K562 (cell line): ENCODE data around the gene ZNF48. TPM values are rescaled to one million over a fixed set of nuclear protein-coding genes. Genes with fewer than 3 reads are reported as not detected.
A peak's percentile ranks its signal among the peaks of the same experiment; 100 is the strongest.

ENCODE experiments used
- ATF7 ChIP-seq: fragments of 450-650 bp; IDR thresholded peaks from 2 replicates; pipeline ENCODE4 v1.7.1; 2014; ENCODE audit warnings: mild to moderate bottlenecking, moderate library complexity
- BCL6 ChIP-seq: fragments of 250-450 bp; sonication (Bioruptor Pico); IDR thresholded peaks from 2 replicates; pipeline ENCODE4 v1.4.0; 2020
- CBFA2T3 ChIP-seq: fragments of 450-650 bp; IDR thresholded peaks from 2 replicates; pipeline ENCODE4 v1.6.1; 2017
- CHD2 ChIP-seq: IDR thresholded peaks from 2 replicates; pipeline ENCODE4 v1.6.1; 2011; ENCODE audit warnings: low read depth, low read length
- CTBP1 ChIP-seq: fragments of 450-650 bp; IDR thresholded peaks from 2 replicates; pipeline ENCODE4 v1.6.1; 2016; ENCODE audit warnings: borderline replicate concordance
- KLF13 ChIP-seq: fragments of 450-650 bp; IDR thresholded peaks from 2 replicates; pipeline ENCODE4 v1.6.1; 2016; ENCODE audit warnings: missing genetic modification characterization, low read depth, mild to moderate bottlenecking, missing compliant biosample characterization, moderate library complexity, borderline replicate concordance
- MAFK ChIP-seq: IDR thresholded peaks from 2 replicates; pipeline ENCODE4 v1.6.1; 2011; ENCODE audit warnings: low read length, improper control_type of control experiment
- MEF2A ChIP-seq: IDR thresholded peaks from 2 replicates; pipeline ENCODE4 v1.6.1; 2011; ENCODE audit warnings: low read depth, mild to moderate bottlenecking, low read length, moderate library complexity; ENCODE audit not compliant: control insufficient read depth
- polyA plus RNA-seq, 8 experiments: library from polyadenylated mRNA; depleted of rRNA in 4 of 8; stranded (reverse) in 5 of 8; unstranded in 3 of 8; fragments of >200 nt; fragmentation: Nextera tagmentation in 2 of 8; fragmentation: Illumina TruSeq in 1 of 8; extraction: Ambion mirVana in 2 of 8; extraction: Trizol in 1 of 8; gene quantifications; 2 replicates each; pipeline versions ENCODE4 v1.2.1 to v1.2.3, GENCODE V29; 2011 to 2014; ENCODE audit warnings: inconsistent platforms in 1 of 8, missing spikeins in 1 of 8
- total RNA-seq, 7 experiments: library from RNA; depleted of rRNA in 6 of 7; stranded (reverse); fragments of >200 nt in 6 of 7; fragmentation: Illumina TruSeq in 2 of 7; extraction: Trizol in 2 of 7; gene quantifications; 2 replicates each; pipeline versions ENCODE4 v1.2.1 to v1.2.3, GENCODE V29; 2011 to 2021; ENCODE audit warnings: low replicate concordance in 1 of 7
- TF ChIP-seq, protein P1 (sequence below): sonication (generic); formaldehyde crosslinking; IDR thresholded peaks from 2 replicates; pipeline ENCODE4 v1.8.1; 2023; ENCODE audit warnings: mild to moderate bottlenecking, missing genetic modification reagents
- TF ChIP-seq, protein P2 (sequence below): sonication (generic); formaldehyde crosslinking; IDR thresholded peaks from 2 replicates; pipeline ENCODE4 v1.8.1; 2023; ENCODE audit warnings: mild to moderate bottlenecking, missing genetic modification reagents, moderate library complexity
- TF ChIP-seq, protein P3 (sequence below), 2 experiments: fragments of 450-650 bp in 1 of 2; sonication (generic) in 1 of 2; formaldehyde crosslinking in 1 of 2; IDR thresholded peaks in 1 of 2; conservative IDR thresholded peaks in 1 of 2; 2 replicates each; pipeline versions ENCODE4 v1.6.1 to v1.8.1; 2016 to 2023; ENCODE audit warnings: mild to moderate bottlenecking in 2 of 2, moderate library complexity in 2 of 2, inconsistent platforms in 1 of 2, missing genetic modification reagents in 1 of 2
- TF ChIP-seq, protein P4 (sequence below): sonication (generic); formaldehyde crosslinking; IDR thresholded peaks from 2 replicates; pipeline ENCODE4 v1.8.0; 2022; ENCODE audit warnings: mild to moderate bottlenecking, missing genetic modification reagents
- TF ChIP-seq, protein P5 (sequence below): sonication (generic); formaldehyde crosslinking; IDR thresholded peaks from 2 replicates; pipeline ENCODE4 v1.8.0; 2022; ENCODE audit warnings: missing genetic modification reagents, mild to moderate bottlenecking, moderate library complexity, borderline replicate concordance
- TF ChIP-seq, protein P6 (sequence below): sonication (generic); formaldehyde crosslinking; IDR thresholded peaks from 2 replicates; pipeline ENCODE4 v1.8.0; 2022; ENCODE audit warnings: mild to moderate bottlenecking, missing genetic modification reagents, borderline replicate concordance

ZNF48 gene
- total and polyA plus RNA-seq, 9 of the 15 experiments (the other 6 are each of a cell fraction or from before 2014, with no cell fraction given), result 0.38 to 11.6 (median 4.7) TPM

DNA sequence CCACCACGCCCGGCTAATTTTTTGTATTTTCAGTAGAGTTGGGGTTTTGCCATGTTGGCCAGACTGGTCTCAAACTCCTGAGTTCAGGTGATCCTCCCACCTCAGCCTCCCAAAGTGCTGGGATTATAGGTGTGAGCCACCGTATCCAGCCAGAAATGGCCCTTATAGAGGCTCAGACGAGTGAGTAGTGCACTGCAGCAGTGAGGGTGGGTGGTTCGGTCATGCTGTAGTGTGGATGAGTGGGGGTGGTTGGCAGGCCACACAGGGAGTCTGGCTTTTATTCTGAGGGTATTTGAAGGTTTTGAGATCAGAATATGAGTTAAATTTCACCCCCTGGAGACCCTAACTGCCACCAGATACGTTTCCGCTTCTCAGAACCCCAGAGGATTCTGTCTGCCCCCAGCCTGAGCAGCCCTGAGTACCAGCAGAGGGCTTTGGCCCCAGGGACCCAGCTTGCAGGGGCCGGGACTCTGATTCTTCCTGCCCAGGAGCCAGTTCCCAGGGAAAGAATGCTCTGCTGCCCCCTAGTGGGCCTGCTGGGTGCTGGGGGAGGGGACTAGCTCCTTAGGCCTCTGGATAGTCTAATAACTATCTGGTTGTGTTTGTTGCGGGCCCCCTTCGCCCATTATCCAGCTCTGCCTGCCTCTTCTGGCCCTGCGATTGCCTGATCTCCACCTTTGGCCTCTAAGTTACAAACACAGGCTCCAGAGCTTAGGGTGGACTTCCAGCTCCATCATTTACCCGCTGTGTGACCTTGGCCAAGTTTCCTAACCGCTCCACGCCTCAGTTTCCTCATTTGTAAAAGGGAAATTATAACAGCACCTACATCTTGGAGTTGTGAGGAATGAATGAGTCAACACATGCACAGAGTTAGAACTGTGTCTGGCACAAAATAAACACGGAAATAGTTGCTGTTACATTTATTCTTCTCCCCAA is 14.2 kb downstream of the ZNF48 start (continued):
- TF ChIP-seq, protein P1, sequence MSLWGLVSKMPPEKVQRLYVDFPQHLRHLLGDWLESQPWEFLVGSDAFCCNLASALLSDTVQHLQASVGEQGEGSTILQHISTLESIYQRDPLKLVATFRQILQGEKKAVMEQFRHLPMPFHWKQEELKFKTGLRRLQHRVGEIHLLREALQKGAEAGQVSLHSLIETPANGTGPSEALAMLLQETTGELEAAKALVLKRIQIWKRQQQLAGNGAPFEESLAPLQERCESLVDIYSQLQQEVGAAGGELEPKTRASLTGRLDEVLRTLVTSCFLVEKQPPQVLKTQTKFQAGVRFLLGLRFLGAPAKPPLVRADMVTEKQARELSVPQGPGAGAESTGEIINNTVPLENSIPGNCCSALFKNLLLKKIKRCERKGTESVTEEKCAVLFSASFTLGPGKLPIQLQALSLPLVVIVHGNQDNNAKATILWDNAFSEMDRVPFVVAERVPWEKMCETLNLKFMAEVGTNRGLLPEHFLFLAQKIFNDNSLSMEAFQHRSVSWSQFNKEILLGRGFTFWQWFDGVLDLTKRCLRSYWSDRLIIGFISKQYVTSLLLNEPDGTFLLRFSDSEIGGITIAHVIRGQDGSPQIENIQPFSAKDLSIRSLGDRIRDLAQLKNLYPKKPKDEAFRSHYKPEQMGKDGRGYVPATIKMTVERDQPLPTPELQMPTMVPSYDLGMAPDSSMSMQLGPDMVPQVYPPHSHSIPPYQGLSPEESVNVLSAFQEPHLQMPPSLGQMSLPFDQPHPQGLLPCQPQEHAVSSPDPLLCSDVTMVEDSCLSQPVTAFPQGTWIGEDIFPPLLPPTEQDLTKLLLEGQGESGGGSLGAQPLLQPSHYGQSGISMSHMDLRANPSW (CRISPR knock-in tag), result 0 out of 2 replicates have a peak, but pooled peaks have one; percentile 48
- TF ChIP-seq, protein P2, sequence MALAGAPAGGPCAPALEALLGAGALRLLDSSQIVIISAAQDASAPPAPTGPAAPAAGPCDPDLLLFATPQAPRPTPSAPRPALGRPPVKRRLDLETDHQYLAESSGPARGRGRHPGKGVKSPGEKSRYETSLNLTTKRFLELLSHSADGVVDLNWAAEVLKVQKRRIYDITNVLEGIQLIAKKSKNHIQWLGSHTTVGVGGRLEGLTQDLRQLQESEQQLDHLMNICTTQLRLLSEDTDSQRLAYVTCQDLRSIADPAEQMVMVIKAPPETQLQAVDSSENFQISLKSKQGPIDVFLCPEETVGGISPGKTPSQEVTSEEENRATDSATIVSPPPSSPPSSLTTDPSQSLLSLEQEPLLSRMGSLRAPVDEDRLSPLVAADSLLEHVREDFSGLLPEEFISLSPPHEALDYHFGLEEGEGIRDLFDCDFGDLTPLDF (CRISPR knock-in tag), result peak; percentile 61; the same call in 1 of the 2 replicates
- TF ChIP-seq, protein P3, sequence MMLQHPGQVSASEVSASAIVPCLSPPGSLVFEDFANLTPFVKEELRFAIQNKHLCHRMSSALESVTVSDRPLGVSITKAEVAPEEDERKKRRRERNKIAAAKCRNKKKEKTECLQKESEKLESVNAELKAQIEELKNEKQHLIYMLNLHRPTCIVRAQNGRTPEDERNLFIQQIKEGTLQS (IDR thresholded peaks at IDR 0.05), result no peak
- TF ChIP-seq, protein P3 (CRISPR knock-in tag; conservative IDR thresholded peaks at IDR 0.05), result 0 out of 2 replicates have a peak, but pooled peaks have one; percentile 43
- TF ChIP-seq BCL6, result no peak
- TF ChIP-seq CTBP1, result peak; percentile 16; the same call in 1 of the 2 replicates
- 0 out of 2 replicates have a peak, but pooled peaks have one; percentile 18 for TF ChIP-seq CHD2
- TF ChIP-seq ATF7, result 0 out of 2 replicates have a peak, but pooled peaks have one; percentile 22
- TF ChIP-seq MAFK, result 0 out of 2 replicates have a peak, but pooled peaks have one; percentile 9
- TF ChIP-seq, protein P4, sequence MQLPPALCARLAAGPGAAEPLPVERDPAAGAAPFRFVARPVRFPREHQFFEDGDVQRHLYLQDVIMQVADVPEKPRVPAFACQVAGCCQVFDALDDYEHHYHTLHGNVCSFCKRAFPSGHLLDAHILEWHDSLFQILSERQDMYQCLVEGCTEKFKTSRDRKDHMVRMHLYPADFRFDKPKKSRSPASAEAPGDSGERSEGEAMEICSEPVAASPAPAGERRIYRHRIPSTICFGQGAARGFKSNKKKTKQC, result 0 out of 2 replicates have a peak, but pooled peaks have one; percentile 54
- TF ChIP-seq KLF13 (tag), result 0 out of 2 replicates have a peak, but pooled peaks have one; percentile 26
- TF ChIP-seq, protein P5, sequence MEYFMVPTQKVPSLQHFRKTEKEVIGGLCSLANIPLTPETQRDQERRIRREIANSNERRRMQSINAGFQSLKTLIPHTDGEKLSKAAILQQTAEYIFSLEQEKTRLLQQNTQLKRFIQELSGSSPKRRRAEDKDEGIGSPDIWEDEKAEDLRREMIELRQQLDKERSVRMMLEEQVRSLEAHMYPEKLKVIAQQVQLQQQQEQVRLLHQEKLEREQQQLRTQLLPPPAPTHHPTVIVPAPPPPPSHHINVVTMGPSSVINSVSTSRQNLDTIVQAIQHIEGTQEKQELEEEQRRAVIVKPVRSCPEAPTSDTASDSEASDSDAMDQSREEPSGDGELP (CRISPR knock-in tag), result peak; percentile 72; the same call in 1 of the 2 replicates
- peak; percentile 39; the same call in 1 of the 2 replicates for TF ChIP-seq MEF2A
- TF ChIP-seq, protein P6, sequence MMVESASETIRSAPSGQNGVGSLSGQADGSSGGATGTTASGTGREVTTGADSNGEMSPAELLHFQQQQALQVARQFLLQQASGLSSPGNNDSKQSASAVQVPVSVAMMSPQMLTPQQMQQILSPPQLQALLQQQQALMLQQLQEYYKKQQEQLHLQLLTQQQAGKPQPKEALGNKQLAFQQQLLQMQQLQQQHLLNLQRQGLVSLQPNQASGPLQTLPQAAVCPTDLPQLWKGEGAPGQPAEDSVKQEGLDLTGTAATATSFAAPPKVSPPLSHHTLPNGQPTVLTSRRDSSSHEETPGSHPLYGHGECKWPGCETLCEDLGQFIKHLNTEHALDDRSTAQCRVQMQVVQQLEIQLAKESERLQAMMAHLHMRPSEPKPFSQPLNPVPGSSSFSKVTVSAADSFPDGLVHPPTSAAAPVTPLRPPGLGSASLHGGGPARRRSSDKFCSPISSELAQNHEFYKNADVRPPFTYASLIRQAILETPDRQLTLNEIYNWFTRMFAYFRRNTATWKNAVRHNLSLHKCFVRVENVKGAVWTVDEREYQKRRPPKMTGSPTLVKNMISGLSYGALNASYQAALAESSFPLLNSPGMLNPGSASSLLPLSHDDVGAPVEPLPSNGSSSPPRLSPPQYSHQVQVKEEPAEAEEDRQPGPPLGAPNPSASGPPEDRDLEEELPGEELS, result peak; percentile 47; the same call in 1 of the 2 replicates
- no peak for TF ChIP-seq CBFA2T3
